Neural progenitor cell (in vitro differentiated cells): ENCODE results near the gene FHOD3. TPM values are rescaled to one million over a fixed set of nuclear protein-coding genes. Genes with fewer than 3 reads are reported as not detected.

Experiments used
- DNase-seq: peaks from one replicate; pipeline ENCODE4 v3.0.0-alpha.2; 2016; ENCODE audit warnings: low spot score
- H2AFZ ChIP-seq: fragments of 200-600 bp; sonication (generic); replicated peaks from 2 replicates; pipeline ENCODE4 v1.6.1; 2016; ENCODE audit warnings: antibody characterized with exemption
- H3F3A ChIP-seq: fragments of 200-600 bp; sonication (generic); 2 replicates; pipeline ENCODE4 v1.6.1; 2016; ENCODE audit warnings: antibody characterized with exemption, low read depth
- H3K27ac ChIP-seq: fragments of 200-600 bp; sonication (generic); 2 replicates; pipeline ENCODE4 v1.5.1; 2016; ENCODE audit warnings: mild to moderate bottlenecking
- H3K27me3 ChIP-seq: fragments of 200-600 bp; sonication (generic); 2 replicates; pipeline ENCODE4 v1.6.1; 2016; ENCODE audit warnings: mild to moderate bottlenecking, moderate library complexity
- H3K36me3 ChIP-seq: fragments of 200-600 bp; sonication (generic); 2 replicates; pipeline ENCODE4 v1.5.1; 2016
- H3K4me1 ChIP-seq: fragments of 200-600 bp; sonication (generic); 2 replicates; pipeline ENCODE4 v1.6.1; 2016; ENCODE audit warnings: mixed run types
- H3K4me2 ChIP-seq: fragments of 200-600 bp; sonication (generic); 2 replicates; pipeline ENCODE4 v1.6.1; 2016
- H3K4me3 ChIP-seq: fragments of 200-600 bp; sonication (generic); 2 replicates; pipeline ENCODE4 v1.5.1; 2016
- H3K79me2 ChIP-seq: fragments of 200-600 bp; sonication (generic); 2 replicates; pipeline ENCODE4 v1.6.1; 2016; ENCODE audit warnings: low read depth
- H3K9ac ChIP-seq: fragments of 200-600 bp; sonication (generic); 2 replicates; pipeline ENCODE4 v1.6.1; 2016
- H3K9me3 ChIP-seq: fragments of 200-600 bp; sonication (generic); 2 replicates; pipeline ENCODE4 v1.5.1; 2016; ENCODE audit warnings: low read depth
- H4K20me1 ChIP-seq: fragments of 200-600 bp; sonication (generic); 2 replicates; pipeline ENCODE4 v1.6.1; 2016; ENCODE audit warnings: low read depth
- H3K27ac Mint-ChIP-seq: 3 replicates; pipeline ENCODE4 v1.8.0; 2021; ENCODE audit warnings: mixed read lengths
- H3K27me3 Mint-ChIP-seq: 2 replicates; pipeline ENCODE4 v1.8.0; 2022; ENCODE audit warnings: low read depth, mild to moderate bottlenecking, inconsistent platforms, moderate library complexity, mixed read lengths; ENCODE audit not compliant: insufficient read depth
- H3K36me3 Mint-ChIP-seq: 3 replicates; pipeline ENCODE4 v1.8.0; 2021; ENCODE audit warnings: mixed read lengths
- H3K4me1 Mint-ChIP-seq: 3 replicates; pipeline ENCODE4 v1.8.0; 2021; ENCODE audit warnings: mixed read lengths
- H3K4me3 Mint-ChIP-seq: 3 replicates; pipeline ENCODE4 v1.8.0; 2021; ENCODE audit warnings: mild to moderate bottlenecking, moderate library complexity, mixed read lengths
- H3K9me3 Mint-ChIP-seq: 3 replicates; pipeline ENCODE4 v1.8.0; 2020; ENCODE audit warnings: mixed read lengths
- EZH2 ChIP-seq: fragments of 200-600 bp; sonication (generic); IDR thresholded peaks from 2 replicates; pipeline ENCODE4 v1.6.1; 2017; ENCODE audit warnings: antibody characterized with exemption, mild to moderate bottlenecking, moderate library complexity
- EZH2phosphoT487 ChIP-seq: fragments of 200-600 bp; sonication (generic); IDR thresholded peaks from 2 replicates; pipeline ENCODE4 v1.6.1; 2017; ENCODE audit warnings: antibody characterized with exemption
- total RNA-seq: library from RNA; depleted of rRNA; stranded (reverse); fragments of >200 nt; gene quantifications from 2 replicates; pipeline ENCODE4 v1.2.3, GENCODE V29; 2015; ENCODE audit warnings: low replicate concordance
- TF ChIP-seq, protein P1 (sequence below): fragments of 200-600 bp; sonication (generic); IDR thresholded peaks from 2 replicates; pipeline ENCODE4 v1.5.1; 2017; ENCODE audit warnings: antibody characterized with exemption, mild to moderate bottlenecking

The FHOD3 gene
- total RNA-seq, 1 donor from 2014 or later: 69.7 TPM

DNA sequence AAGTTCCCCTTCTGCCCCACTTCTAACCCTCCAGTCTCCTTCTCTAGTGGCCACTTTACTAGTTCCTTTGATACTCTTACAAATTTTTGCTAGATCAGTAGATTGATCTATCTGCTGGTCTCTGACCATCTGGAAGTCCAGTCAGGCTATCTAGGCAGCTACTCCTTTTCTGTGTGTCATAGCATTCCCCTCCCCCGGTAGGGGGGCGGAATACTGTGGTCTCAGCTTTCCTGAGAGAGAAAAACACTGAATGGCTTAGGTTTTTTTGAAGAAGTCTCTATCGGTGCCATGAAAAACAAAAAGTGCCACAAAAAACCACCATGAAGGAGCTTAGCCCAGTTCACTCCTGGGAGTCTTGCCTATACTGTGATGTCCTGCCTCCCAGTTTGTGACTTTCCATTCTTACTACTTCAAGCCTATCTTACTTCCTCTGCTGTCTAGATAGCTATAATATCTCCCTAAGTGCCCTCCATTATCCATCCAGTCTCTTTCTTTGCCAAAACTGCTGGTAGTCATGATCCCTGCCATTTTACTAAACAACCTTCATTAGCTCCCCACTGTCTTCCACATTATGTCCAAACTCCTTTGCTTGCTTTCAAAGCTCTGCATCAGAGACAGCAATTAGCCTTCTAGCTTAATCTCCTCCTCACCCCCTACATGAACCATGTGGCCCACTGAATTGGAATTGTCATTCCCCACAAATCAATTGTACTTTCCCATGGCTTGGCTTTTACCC lies 501.4 kb downstream of the FHOD3 start:
- peaks cover 30% of the 10 kb centered on the region for H3K36me3 ChIP-seq
- peaks cover 28% of the 10 kb centered on the region for H3K4me1 ChIP-seq
- H2AFZ ChIP-seq: no peak overlapping the region
- Mint-ChIP-seq H3K36me3 (peaks cover 65% of the 10 kb centered on the region), H3K4me3 (no peak overlapping the region), H3K27ac (peak overlapping the region; percentile 14), H3K4me1 (peaks cover 12% of the 10 kb centered on the region), H3K9me3 (no peaks in the 10 kb centered on the region), H3K27me3 (peaks cover 5% of the 10 kb centered on the region)
- H3K27me3 ChIP-seq: no peaks in the 10 kb centered on the region
- H3K9ac ChIP-seq: no peak overlapping the region
- H3K4me2 ChIP-seq: peak overlapping the region; percentile 59
- H4K20me1 ChIP-seq: peaks cover 38% of the 10 kb centered on the region
- peak overlapping the region; percentile 69 for H3K27ac ChIP-seq
- TF ChIP-seq EZH2phosphoT487: peak; percentile 92
- TF ChIP-seq, protein P1, sequence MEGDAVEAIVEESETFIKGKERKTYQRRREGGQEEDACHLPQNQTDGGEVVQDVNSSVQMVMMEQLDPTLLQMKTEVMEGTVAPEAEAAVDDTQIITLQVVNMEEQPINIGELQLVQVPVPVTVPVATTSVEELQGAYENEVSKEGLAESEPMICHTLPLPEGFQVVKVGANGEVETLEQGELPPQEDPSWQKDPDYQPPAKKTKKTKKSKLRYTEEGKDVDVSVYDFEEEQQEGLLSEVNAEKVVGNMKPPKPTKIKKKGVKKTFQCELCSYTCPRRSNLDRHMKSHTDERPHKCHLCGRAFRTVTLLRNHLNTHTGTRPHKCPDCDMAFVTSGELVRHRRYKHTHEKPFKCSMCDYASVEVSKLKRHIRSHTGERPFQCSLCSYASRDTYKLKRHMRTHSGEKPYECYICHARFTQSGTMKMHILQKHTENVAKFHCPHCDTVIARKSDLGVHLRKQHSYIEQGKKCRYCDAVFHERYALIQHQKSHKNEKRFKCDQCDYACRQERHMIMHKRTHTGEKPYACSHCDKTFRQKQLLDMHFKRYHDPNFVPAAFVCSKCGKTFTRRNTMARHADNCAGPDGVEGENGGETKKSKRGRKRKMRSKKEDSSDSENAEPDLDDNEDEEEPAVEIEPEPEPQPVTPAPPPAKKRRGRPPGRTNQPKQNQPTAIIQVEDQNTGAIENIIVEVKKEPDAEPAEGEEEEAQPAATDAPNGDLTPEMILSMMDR: no peak
- H3K9me3 ChIP-seq: no peaks in the 10 kb centered on the region
- DNase-seq: peak; percentile 76
- H3K4me3 ChIP-seq: peak overlapping the region; percentile 8
- H3F3A ChIP-seq: peaks cover 38% of the 10 kb centered on the region
- no peaks in the 10 kb centered on the region for H3K79me2 ChIP-seq

DNA sequence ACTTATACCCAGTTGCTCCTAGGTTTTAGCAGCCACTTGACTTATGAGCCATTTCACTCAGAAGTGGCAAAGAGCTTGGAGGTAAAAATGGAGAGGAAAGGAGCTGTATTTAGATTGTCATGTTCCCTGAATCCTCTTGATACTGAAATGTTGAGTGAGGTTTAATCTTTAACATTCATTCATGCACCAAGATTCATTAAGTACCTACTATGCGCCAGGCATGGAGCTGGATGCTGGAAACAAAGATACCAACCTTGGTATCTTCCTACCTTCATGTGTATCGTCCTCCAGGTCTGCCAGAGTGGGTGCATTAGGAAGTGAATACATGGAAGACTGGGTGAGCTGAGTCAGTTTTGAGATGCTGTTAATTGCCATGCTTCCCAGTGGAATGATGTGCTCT lies 507.6 kb downstream of the FHOD3 start:
- Histone ChIP-seq H3K27me3 (no peaks in the 10 kb centered on the region), H2AFZ (no peak overlapping the region), H3K9me3 (no peaks in the 10 kb centered on the region), H3K79me2 (peaks cover 15% of the 10 kb centered on the region), H3K36me3 (peaks cover 31% of the 10 kb centered on the region), H3F3A (peaks cover 18% of the 10 kb centered on the region), H3K4me1 (peaks cover 2% of the 10 kb centered on the region), H3K9ac (no peak overlapping the region), H3K4me2 (no peak overlapping the region), H3K27ac (no peak overlapping the region), H3K4me3 (no peak overlapping the region), H4K20me1 (peaks cover 15% of the 10 kb centered on the region)
- Mint-ChIP-seq H3K4me1 (peaks cover 2% of the 10 kb centered on the region), H3K36me3 (peaks cover 61% of the 10 kb centered on the region), H3K9me3 (no peaks in the 10 kb centered on the region), H3K4me3 (no peak overlapping the region), H3K27ac (no peak overlapping the region), H3K27me3 (peaks cover 7% of the 10 kb centered on the region)
- no peak for DNase-seq
- TF ChIP-seq, protein P1: no peak
- TF ChIP-seq EZH2phosphoT487 (no peak), EZH2 (no peak)

DNA sequence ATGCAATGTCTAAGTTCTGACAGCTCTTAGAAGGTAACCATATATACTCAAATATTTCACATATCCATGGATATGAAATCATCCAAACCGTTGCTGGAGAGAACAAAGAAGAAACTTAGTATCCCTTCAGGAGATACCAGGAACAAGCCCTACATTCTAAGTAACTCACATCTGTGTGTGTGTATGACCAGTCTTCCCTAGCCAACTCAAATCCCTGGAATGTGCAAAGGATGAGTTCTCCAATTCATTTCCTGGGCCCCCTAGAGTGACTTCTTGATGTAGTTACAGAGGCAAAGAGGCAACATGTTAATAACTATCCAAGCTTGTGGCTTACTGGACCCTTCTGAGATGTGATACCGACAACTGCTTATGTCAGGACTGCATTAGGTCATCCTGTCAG lies 511.2 kb downstream of the FHOD3 start:
- TF ChIP-seq, protein P1: no peak
- TF ChIP-seq EZH2phosphoT487: no peak
- Histone ChIP-seq H2AFZ (no peak overlapping the region), H3K79me2 (peaks cover 15% of the 10 kb centered on the region), H3K27me3 (no peaks in the 10 kb centered on the region), H3K4me3 (no peak overlapping the region), H4K20me1 (peaks cover 39% of the 10 kb centered on the region), H3K4me2 (no peak overlapping the region), H3K27ac (no peak overlapping the region), H3F3A (peaks cover 9% of the 10 kb centered on the region), H3K4me1 (no peaks in the 10 kb centered on the region), H3K9ac (no peak overlapping the region), H3K9me3 (no peaks in the 10 kb centered on the region), H3K36me3 (peaks cover 11% of the 10 kb centered on the region)
- Mint-ChIP-seq H3K4me3 (no peak overlapping the region), H3K27me3 (peaks cover 3% of the 10 kb centered on the region), H3K27ac (no peak overlapping the region), H3K4me1 (peaks cover 2% of the 10 kb centered on the region), H3K36me3 (peaks cover 43% of the 10 kb centered on the region), H3K9me3 (no peaks in the 10 kb centered on the region)
- no peak for DNase-seq
